HG03520 (cell line): Measurements from ENCODE around the gene SCUBE3.

Experiments
- ATAC-seq: cut with Tn5 transposase; IDR thresholded peaks from one replicate; pipeline ENCODE4 v1.9.1; 2021; ENCODE audit warnings: mild to moderate bottlenecking, moderate library complexity; ENCODE audit not compliant: unreplicated experiment

The SCUBE3 gene

GRCh38 chr6:35237476-35237875, 23.7 kb downstream of the SCUBE3 start:
- no peak for ATAC-seq

- ATAC-seq, result no peak
These were observed 25.1 kb downstream of the SCUBE3 start for GRCh38 chr6:35238843-35239289.

GRCh38 chr6:35239581-35239980, 25.8 kb downstream of the SCUBE3 start:
- ATAC-seq, result no peak

GRCh38 chr6:35240838-35241801, 27.4 kb downstream of the SCUBE3 start:
- ATAC-seq, result no peak

GRCh38 chr6:35242486-35242885, 28.7 kb downstream of the SCUBE3 start:
- ATAC-seq, result no peak

- ATAC-seq, result no peak
These were observed 29.1 kb downstream of the SCUBE3 start for GRCh38 chr6:35242906-35243305.

- ATAC-seq, result no peak
These were observed 29.7 kb downstream of the SCUBE3 start for GRCh38 chr6:35243386-35243958.

GRCh38 chr6:35244551-35244950, 30.8 kb downstream of the SCUBE3 start:
- ATAC-seq, result no peak

- no peak for ATAC-seq
These were observed 34.0 kb downstream of the SCUBE3 start for GRCh38 chr6:35247642-35248231.

GRCh38 chr6:35248300-35248699, 34.5 kb downstream of the SCUBE3 start:
- no peak for ATAC-seq

- ATAC-seq, result no peak
These were observed 35.2 kb downstream of the SCUBE3 start for GRCh38 chr6:35248965-35249364.

GRCh38 chr6:35251949-35252348, 38.2 kb downstream of the SCUBE3 start:
- ATAC-seq, result no peak

- ATAC-seq, result no peak
These were observed 39.5 kb downstream of the SCUBE3 start for GRCh38 chr6:35253249-35253648.

GRCh38 chr6:35258336-35258735, 44.6 kb downstream of the SCUBE3 start:
- ATAC-seq, result no peak

GRCh38 chr6:35258858-35259193, 45.1 kb downstream of the SCUBE3 start:
- peak; percentile 11 for ATAC-seq

GRCh38 chr6:35259194-35259947, 45.6 kb downstream of the SCUBE3 start, which contains the start of gene ZNF76:
ZNF76 (plus strand) TSS chr6:35259735; CDS start chr6:35281152, 21,417 bp downstream.
- peak; percentile 77 for ATAC-seq

- ATAC-seq, result peak; percentile 29
These were observed 46.3 kb downstream of the SCUBE3 start for GRCh38 chr6:35259948-35260590.

- no peak for ATAC-seq
These were observed 47.1 kb downstream of the SCUBE3 start for GRCh38 chr6:35260591-35261570.

GRCh38 chr6:35262596-35262995, 48.8 kb downstream of the SCUBE3 start:
- ATAC-seq, result no peak
